ENCODE results near the gene METTL16. TPM values are rescaled to one million over a fixed set of nuclear protein-coding genes. Genes with fewer than 3 reads are reported as not detected.
"Not testable (repeated sequence)": the region's sequence is repeated elsewhere in the genome, so short reads cannot be mapped to it uniquely, and the experiment has no call there.

METTL16 gene
- total and polyA plus RNA-seq, 2 donors from 2014 or later, result 18.0 to 37.2 TPM

DNA sequence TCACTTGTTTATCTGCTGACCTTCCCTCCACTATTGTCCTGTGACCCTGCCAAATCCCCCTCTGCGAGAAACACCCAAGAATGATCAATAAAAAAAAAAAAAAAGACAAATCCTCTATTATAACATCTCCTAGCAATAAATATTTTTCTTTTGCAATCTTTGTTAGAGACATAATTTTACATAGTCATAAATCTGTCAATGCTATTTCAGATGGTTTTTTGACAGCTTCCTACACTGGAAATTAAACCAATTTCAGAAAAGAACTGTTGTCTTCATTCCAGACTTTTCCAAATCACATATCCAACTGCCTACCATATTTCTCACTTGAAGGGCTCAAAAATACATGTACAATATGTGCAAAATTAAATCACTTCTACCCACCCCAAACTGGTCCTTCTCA, 3.7 kb downstream of the METTL16 start:
- no peaks in the 10 kb centered on the region for H3K36me3 ChIP-seq (ENCODE audit: control insufficient read depth in 2 of 3, insufficient read depth in 3 of 3, low read length in 3 of 3)
- H3K9me3 ChIP-seq (ENCODE audit: control insufficient read depth in 2 of 3, insufficient read depth in 1 of 3, low read length in 3 of 3), result peaks cover 0 to 2% (median 0%) of the 10 kb centered on the region in 3 donors
- no peak overlapping the region for H3K27ac ChIP-seq (ENCODE audit: low read depth in 2 of 2, low read length in 2 of 2)
- no peak overlapping the region for H3K4me3 ChIP-seq (ENCODE audit: low read length in 3 of 3)
- FAIRE-seq (no peak), DNase-seq (no peak)
- intact Hi-C loops (cut with DNase I), result no loop called here
- no peaks in the 10 kb centered on the region for H3K27me3 ChIP-seq (ENCODE audit: control insufficient read depth, insufficient read depth, low read length)
- H3K4me1 ChIP-seq (ENCODE audit: control insufficient read depth in 2 of 3, insufficient read depth in 2 of 3, low read depth in 1 of 3, low read length in 3 of 3), result peaks cover 5 to 11% (median 10%) of the 10 kb centered on the region in 3 donors
- no peak overlapping the region for H3K9ac ChIP-seq (ENCODE audit: low read length in 3 of 3)
- TF ChIP-seq, protein P1, sequence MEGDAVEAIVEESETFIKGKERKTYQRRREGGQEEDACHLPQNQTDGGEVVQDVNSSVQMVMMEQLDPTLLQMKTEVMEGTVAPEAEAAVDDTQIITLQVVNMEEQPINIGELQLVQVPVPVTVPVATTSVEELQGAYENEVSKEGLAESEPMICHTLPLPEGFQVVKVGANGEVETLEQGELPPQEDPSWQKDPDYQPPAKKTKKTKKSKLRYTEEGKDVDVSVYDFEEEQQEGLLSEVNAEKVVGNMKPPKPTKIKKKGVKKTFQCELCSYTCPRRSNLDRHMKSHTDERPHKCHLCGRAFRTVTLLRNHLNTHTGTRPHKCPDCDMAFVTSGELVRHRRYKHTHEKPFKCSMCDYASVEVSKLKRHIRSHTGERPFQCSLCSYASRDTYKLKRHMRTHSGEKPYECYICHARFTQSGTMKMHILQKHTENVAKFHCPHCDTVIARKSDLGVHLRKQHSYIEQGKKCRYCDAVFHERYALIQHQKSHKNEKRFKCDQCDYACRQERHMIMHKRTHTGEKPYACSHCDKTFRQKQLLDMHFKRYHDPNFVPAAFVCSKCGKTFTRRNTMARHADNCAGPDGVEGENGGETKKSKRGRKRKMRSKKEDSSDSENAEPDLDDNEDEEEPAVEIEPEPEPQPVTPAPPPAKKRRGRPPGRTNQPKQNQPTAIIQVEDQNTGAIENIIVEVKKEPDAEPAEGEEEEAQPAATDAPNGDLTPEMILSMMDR (IDR thresholded peaks at IDR 0.05; ENCODE audit: borderline replicate concordance, extremely low read depth, insufficient read depth), result no peak

DNA sequence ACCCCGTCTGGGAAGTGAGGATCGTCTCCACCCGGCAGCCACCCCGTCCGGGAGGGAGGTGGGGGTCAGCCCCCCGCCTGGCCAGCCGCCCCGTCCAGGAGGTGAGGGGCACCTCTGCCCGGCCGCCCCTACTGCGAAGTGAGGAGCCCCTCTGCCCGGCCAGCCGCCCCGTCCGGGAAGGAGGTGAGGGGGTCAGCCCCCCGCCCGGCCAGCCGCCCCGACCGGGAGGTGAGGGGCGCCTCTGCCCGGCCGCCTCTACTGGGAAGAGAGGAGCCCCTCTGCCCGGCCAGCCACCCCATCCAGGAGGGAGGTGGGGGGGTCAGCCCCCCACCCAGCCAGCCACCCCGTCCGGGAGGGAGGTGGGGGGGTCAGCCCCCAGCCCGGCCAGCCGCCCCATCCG, 4.7 kb downstream of the METTL16 start:
- H3K27me3 ChIP-seq (ENCODE audit: control insufficient read depth, insufficient read depth, low read length); H3K4me3 ChIP-seq (ENCODE audit: low read length in 3 of 3); intact Hi-C loops (cut with DNase I); H3K36me3 ChIP-seq (ENCODE audit: control insufficient read depth in 2 of 3, insufficient read depth in 3 of 3, low read length in 3 of 3); H3K27ac ChIP-seq (ENCODE audit: low read depth in 2 of 2, low read length in 2 of 2); H3K9ac ChIP-seq (ENCODE audit: low read length in 3 of 3); FAIRE-seq; H3K9me3 ChIP-seq (ENCODE audit: control insufficient read depth in 2 of 3, insufficient read depth in 1 of 3, low read length in 3 of 3): not testable (repeated sequence)
- H3K4me1 ChIP-seq (ENCODE audit: control insufficient read depth in 2 of 3, insufficient read depth in 2 of 3, low read depth in 1 of 3, low read length in 3 of 3), result peaks cover 5 to 11% (median 10%) of the 10 kb centered on the region in 3 donors
- peak in 1 of 5 donors; percentile 65 for DNase-seq

DNA sequence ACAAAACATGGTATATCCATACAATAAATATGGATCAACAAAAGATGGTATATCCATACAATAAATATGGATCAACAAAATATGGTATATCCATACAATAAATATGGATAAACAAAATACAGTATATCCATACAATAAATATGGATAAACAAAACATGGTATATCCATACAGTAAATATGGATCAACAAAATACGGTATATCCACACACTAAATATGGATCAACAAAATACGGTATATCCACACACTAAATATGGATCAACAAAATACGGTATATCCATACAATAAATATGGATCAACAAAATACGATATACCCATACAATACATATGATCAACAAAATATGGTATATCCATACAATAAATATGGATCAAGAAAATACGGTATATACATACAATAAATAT, 8.1 kb downstream of the METTL16 start:
- H3K36me3 ChIP-seq (ENCODE audit: control insufficient read depth in 2 of 3, insufficient read depth in 3 of 3, low read length in 3 of 3), result peaks cover 0 to 7% (median 3%) of the 10 kb centered on the region in 3 donors
- DNase-seq (no peak), FAIRE-seq (peak; percentile 76)
- no peaks in the 10 kb centered on the region for H3K27me3 ChIP-seq (ENCODE audit: control insufficient read depth, insufficient read depth, low read length)
- no peak overlapping the region for H3K9ac ChIP-seq (ENCODE audit: low read length in 3 of 3)
- peaks cover 0 to 2% (median 0%) of the 10 kb centered on the region in 3 donors for H3K9me3 ChIP-seq (ENCODE audit: control insufficient read depth in 2 of 3, insufficient read depth in 1 of 3, low read length in 3 of 3)
- no peaks in the 10 kb centered on the region for H3K4me1 ChIP-seq (ENCODE audit: control insufficient read depth in 2 of 3, insufficient read depth in 2 of 3, low read depth in 1 of 3, low read length in 3 of 3)
- no peak overlapping the region for H3K27ac ChIP-seq (ENCODE audit: low read depth in 2 of 2, low read length in 2 of 2)
- H3K4me3 ChIP-seq (ENCODE audit: low read length in 3 of 3), result no peak overlapping the region
- intact Hi-C loops (cut with DNase I), result no loop called here
- TF ChIP-seq, protein P1 (IDR thresholded peaks at IDR 0.05; ENCODE audit: borderline replicate concordance, extremely low read depth, insufficient read depth), result no peak

DNA sequence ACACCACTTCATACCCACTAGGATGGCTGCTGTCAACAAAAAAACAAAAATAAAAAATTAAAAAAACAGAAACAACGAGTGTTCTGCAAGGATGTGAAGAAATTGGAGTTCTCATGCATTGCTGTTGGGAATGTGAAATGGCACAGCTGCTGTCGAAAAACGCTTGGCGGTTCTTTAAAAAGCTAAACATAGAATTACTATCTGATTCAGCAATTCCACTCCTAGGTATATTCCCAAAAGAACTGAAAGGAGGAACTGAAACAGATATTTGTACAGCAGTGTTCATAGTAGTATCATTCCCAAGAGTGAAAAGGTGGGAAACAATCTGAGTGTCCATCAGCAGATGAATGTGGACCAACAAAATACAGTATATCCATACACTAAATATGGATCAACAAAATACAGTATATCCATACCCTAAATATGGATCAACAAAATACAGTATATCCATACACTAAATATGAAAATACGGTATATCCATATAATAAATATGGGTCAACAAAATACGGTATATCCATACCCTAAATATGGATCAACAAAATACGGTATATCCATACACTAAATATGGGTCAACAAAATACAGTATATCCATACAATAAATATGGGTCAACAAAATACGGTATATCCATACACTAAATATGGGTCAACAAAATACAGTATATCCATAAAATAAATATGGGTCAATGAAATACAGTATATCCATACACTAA, 8.7 kb downstream of the METTL16 start:
- H3K27me3 ChIP-seq (ENCODE audit: control insufficient read depth, insufficient read depth, low read length), result no peaks in the 10 kb centered on the region
- TF ChIP-seq, protein P1 (IDR thresholded peaks at IDR 0.05; ENCODE audit: borderline replicate concordance, extremely low read depth, insufficient read depth), result no peak
- DNase-seq, result no peak

More for the DNA sequence above, 8.7 kb downstream of the METTL16 start:
- Histone ChIP-seq H3K36me3 (ENCODE audit: control insufficient read depth in 2 of 3, insufficient read depth in 3 of 3, low read length in 3 of 3) (peaks cover 0 to 7% (median 3%) of the 10 kb centered on the region in 3 donors), H3K4me3 (ENCODE audit: low read length in 3 of 3) (no peak overlapping the region), H3K9me3 (ENCODE audit: control insufficient read depth in 2 of 3, insufficient read depth in 1 of 3, low read length in 3 of 3) (peaks cover 0 to 2% (median 0%) of the 10 kb centered on the region in 3 donors), H3K4me1 (ENCODE audit: control insufficient read depth in 2 of 3, insufficient read depth in 2 of 3, low read depth in 1 of 3, low read length in 3 of 3) (no peaks in the 10 kb centered on the region), H3K27ac (ENCODE audit: low read depth in 2 of 2, low read length in 2 of 2) (no peak overlapping the region), H3K9ac (ENCODE audit: low read length in 3 of 3) (no peak overlapping the region)
- no peak for FAIRE-seq
- intact Hi-C loops (cut with DNase I), result no loop called here

Data from kidney (tissue), 14 donors.